Gastroesophageal sphincter (tissue), 3 donors: ENCODE results near the gene RNF215.

Experiments used
- EP300 ChIP-seq: sonication (generic); formaldehyde crosslinking; IDR thresholded peaks from one replicate; pipeline ENCODE4 v1.6.1; 2017; ENCODE audit warnings: antibody characterized with exemption, mild to moderate bottlenecking
- POLR2A ChIP-seq, 2 donors: fragments of 450-650 bp; IDR thresholded peaks; one replicate each; pipeline ENCODE4 v1.6.1; 2017; ENCODE audit warnings: antibody characterized with exemption in 2 of 2, mild to moderate bottlenecking in 2 of 2, moderate library complexity in 1 of 2
- TF ChIP-seq, protein P1 (sequence below), 4 experiments: fragments of 200-600 bp in 2 of 4; fragments of 450-650 bp in 2 of 4; sonication (generic) in 1 of 4; IDR thresholded peaks; one replicate each; pipeline ENCODE4 v1.5.1; 2017 to 2019; ENCODE audit warnings: antibody characterized with exemption in 4 of 4, mild to moderate bottlenecking in 2 of 4, moderate library complexity in 2 of 4

DNA sequence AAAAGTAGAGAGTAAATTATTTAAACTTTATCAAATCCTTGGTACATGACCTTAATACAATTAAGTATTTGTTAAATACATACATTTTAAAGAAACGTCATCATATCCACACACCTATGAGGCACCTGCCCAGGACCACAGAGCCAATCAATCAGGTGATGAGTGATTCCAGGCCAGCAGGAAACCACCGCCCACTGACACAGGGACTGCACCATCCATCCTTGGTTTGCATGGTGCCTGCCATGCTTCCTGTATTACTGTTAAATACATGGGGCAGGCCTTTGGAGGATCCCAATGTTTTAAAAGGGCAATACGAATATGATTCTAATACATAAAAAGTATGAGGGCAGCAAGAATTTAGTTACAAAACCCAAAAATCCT lies 53.5 kb downstream of the RNF215 start:
- TF ChIP-seq, protein P1, sequence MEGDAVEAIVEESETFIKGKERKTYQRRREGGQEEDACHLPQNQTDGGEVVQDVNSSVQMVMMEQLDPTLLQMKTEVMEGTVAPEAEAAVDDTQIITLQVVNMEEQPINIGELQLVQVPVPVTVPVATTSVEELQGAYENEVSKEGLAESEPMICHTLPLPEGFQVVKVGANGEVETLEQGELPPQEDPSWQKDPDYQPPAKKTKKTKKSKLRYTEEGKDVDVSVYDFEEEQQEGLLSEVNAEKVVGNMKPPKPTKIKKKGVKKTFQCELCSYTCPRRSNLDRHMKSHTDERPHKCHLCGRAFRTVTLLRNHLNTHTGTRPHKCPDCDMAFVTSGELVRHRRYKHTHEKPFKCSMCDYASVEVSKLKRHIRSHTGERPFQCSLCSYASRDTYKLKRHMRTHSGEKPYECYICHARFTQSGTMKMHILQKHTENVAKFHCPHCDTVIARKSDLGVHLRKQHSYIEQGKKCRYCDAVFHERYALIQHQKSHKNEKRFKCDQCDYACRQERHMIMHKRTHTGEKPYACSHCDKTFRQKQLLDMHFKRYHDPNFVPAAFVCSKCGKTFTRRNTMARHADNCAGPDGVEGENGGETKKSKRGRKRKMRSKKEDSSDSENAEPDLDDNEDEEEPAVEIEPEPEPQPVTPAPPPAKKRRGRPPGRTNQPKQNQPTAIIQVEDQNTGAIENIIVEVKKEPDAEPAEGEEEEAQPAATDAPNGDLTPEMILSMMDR (IDR thresholded peaks at IDR 0.05), result no peak
- no peak for TF ChIP-seq EP300
- no peak for TF ChIP-seq POLR2A (IDR thresholded peaks at IDR 0.05)
